HG03439 (cell line): ENCODE data around the gene ZGRF1.
"Not testable (repeated sequence)": the region's sequence is repeated elsewhere in the genome, so short reads cannot be mapped to it uniquely, and the experiment has no call there.

Experiments
- ATAC-seq: cut with Tn5 transposase; IDR thresholded peaks from one replicate; pipeline ENCODE4 v1.9.1; 2021; ENCODE audit warnings: mild to moderate bottlenecking, moderate library complexity; ENCODE audit not compliant: unreplicated experiment

The ZGRF1 gene

GRCh38 chr4:112645541-112646329 lies 9.0 kb upstream of the ZGRF1 start:
- ATAC-seq = no peak

- not testable (repeated sequence) for ATAC-seq
Observed at GRCh38 chr4:112644595-112645535, 8.2 kb upstream of the ZGRF1 start.

GRCh38 chr4:112642526-112642925 lies 5.8 kb upstream of the ZGRF1 start:
- no peak for ATAC-seq

- peak; percentile 4 for ATAC-seq
Observed at GRCh38 chr4:112637552-112637866, 800 bp upstream of the ZGRF1 start.

GRCh38 chr4:112633477-112634235 lies 3.1 kb downstream of the ZGRF1 start:
- ATAC-seq = no peak

- ATAC-seq = no peak
Observed at GRCh38 chr4:112626228-112626627, 10.5 kb downstream of the ZGRF1 start.

GRCh38 chr4:112616984-112617383 lies 19.7 kb downstream of the ZGRF1 start:
- ATAC-seq = no peak

GRCh38 chr4:112612814-112613213 lies 23.9 kb downstream of the ZGRF1 start:
- ATAC-seq = not testable (repeated sequence)

GRCh38 chr4:112604589-112604988 lies 32.1 kb downstream of the ZGRF1 start:
- ATAC-seq = no peak

GRCh38 chr4:112594993-112595392 lies 41.7 kb downstream of the ZGRF1 start:
- no peak for ATAC-seq

GRCh38 chr4:112593438-112594133 lies 43.1 kb downstream of the ZGRF1 start:
- no peak for ATAC-seq

GRCh38 chr4:112592717-112593116 lies 44.0 kb downstream of the ZGRF1 start:
- no peak for ATAC-seq

- ATAC-seq = no peak
Observed at GRCh38 chr4:112591593-112591992, 45.1 kb downstream of the ZGRF1 start.

- ATAC-seq = no peak
Observed at GRCh38 chr4:112589206-112589605, 47.5 kb downstream of the ZGRF1 start.

GRCh38 chr4:112585977-112586736 lies 50.6 kb downstream of the ZGRF1 start:
- no peak for ATAC-seq

GRCh38 chr4:112567536-112567935 lies 69.2 kb downstream of the ZGRF1 start:
- ATAC-seq = no peak

GRCh38 chr4:112564706-112565270 lies 71.9 kb downstream of the ZGRF1 start:
- no peak for ATAC-seq

- ATAC-seq = no peak
Observed at GRCh38 chr4:112563431-112564200, 73.1 kb downstream of the ZGRF1 start.
